GM12878 (cell line): Measurements from ENCODE around the gene FOS. TPM values are rescaled to one million over a fixed set of nuclear protein-coding genes. Genes with fewer than 3 reads are reported as not detected.

Source experiments
- ATAC-seq: fragments of 200-7000 bp; cut with Tn5 transposase; 3 replicates; pipeline ENCODE4 v1.9.1; 2020; ENCODE audit warnings: mild to moderate bottlenecking, moderate library complexity
- BruUV-seq: library from RNA; stranded (reverse); fragments of 400-500 nt; replicated peaks from 2 replicates; lab custom pipeline; 2021; lab: Mats Ljungman, UMichigan
- CTCF ChIA-PET: fragments of 300-600 bp; sonication (Branson Sonifier 250); formaldehyde crosslinking; extraction: SDS; loops from one replicate; lab custom pipeline; 2021; ENCODE audit warnings: inconsistent platforms; lab: Yijun Ruan, JAX
- POLR2A ChIA-PET: fragments of 350-600 bp; formaldehyde crosslinking; extraction: SDS; loops from one replicate; lab custom pipeline; 2021; ENCODE audit warnings: inconsistent platforms; lab: Charles Lee
- RAD21 ChIA-PET: fragments of 300-600 bp; sonication (Branson Sonifier 250); formaldehyde crosslinking; loops from one replicate; lab custom pipeline; 2023; ENCODE audit warnings: antibody characterized with exemption; ENCODE audit not compliant: unreplicated experiment; lab: Charles Lee
- SMC1A ChIA-PET: fragments of 300-600 bp; sonication (Branson Sonifier 250); formaldehyde crosslinking; loops from one replicate; lab custom pipeline; 2023; ENCODE audit not compliant: unreplicated experiment, uncharacterized antibody; lab: Charles Lee
- DNase-seq: peaks from one replicate; pipeline ENCODE4 v3.0.0-alpha.2; 2011; ENCODE audit warnings: low read depth, low spot score
- FAIRE-seq: peaks from 3 replicates; lab custom pipeline; 2011; peaks lifted over from hg19 to GRCh38; lab: Jason Lieb, UNC
- H2AFZ ChIP-seq: 2 replicates; pipeline ENCODE4 v1.6.0; 2011; ENCODE audit warnings: low read depth, low read length, control low read depth; ENCODE audit not compliant: control insufficient read depth
- H3K27ac ChIP-seq: 2 replicates; pipeline ENCODE4 v1.5.1; 2011; ENCODE audit warnings: control low read depth; ENCODE audit not compliant: control insufficient read depth, insufficient read depth
- H3K27me3 ChIP-seq, 2 experiments: replicated peaks in 1 of 2; 2 replicates each; pipeline versions ENCODE4 v1.6.0 to v1.6.1; 2011; ENCODE audit warnings: low read length in 1 of 2; ENCODE audit not compliant: control insufficient read depth in 2 of 2, insufficient read depth in 2 of 2
- H3K36me3 ChIP-seq, 2 experiments: 2 replicates each; pipeline ENCODE4 v1.5.1; 2011; ENCODE audit warnings: low read length in 1 of 2; ENCODE audit not compliant: control insufficient read depth in 2 of 2, insufficient read depth in 2 of 2
- H3K4me1 ChIP-seq: 2 replicates; pipeline ENCODE4 v1.6.1; 2011; ENCODE audit warnings: mild to moderate bottlenecking, low read length, moderate library complexity, mixed read lengths; ENCODE audit not compliant: control insufficient read depth, insufficient read depth
- H3K4me2 ChIP-seq: 2 replicates; pipeline ENCODE4 v1.6.0; 2011; ENCODE audit warnings: control low read depth; ENCODE audit not compliant: control insufficient read depth, insufficient read depth
- H3K4me3 ChIP-seq: fragments of 200-600 bp; sonication (generic); 2 replicates; pipeline ENCODE4 v1.5.1; 2016
- H3K79me2 ChIP-seq: 2 replicates; pipeline ENCODE4 v1.6.0; 2011; ENCODE audit warnings: low read length; ENCODE audit not compliant: control insufficient read depth, insufficient read depth
- H3K9ac ChIP-seq: 2 replicates; pipeline ENCODE4 v1.8.0; 2011; ENCODE audit warnings: low read length, control low read depth, mixed read lengths; ENCODE audit not compliant: control insufficient read depth, insufficient read depth
- H3K9me3 ChIP-seq: replicated peaks from 3 replicates; pipeline ENCODE4 v1.5.1; 2011; ENCODE audit warnings: mild to moderate bottlenecking, low read length; ENCODE audit not compliant: control insufficient read depth, insufficient read depth
- H4K20me1 ChIP-seq: 2 replicates; pipeline ENCODE4 v1.6.0; 2011; ENCODE audit not compliant: control insufficient read depth, insufficient read depth
- JUND ChIP-seq: IDR thresholded peaks from 2 replicates; pipeline ENCODE4 v1.6.1; 2012; ENCODE audit warnings: low read depth, mild to moderate bottlenecking, low read length, improper control_type of control experiment, moderate library complexity
- NR2C1 ChIP-seq: fragments of 450-650 bp; IDR thresholded peaks from 2 replicates; pipeline ENCODE4 v1.6.1; 2017; ENCODE audit warnings: antibody characterized with exemption, mild to moderate bottlenecking, moderate library complexity
- PAX8 ChIP-seq: fragments of 450-650 bp; IDR thresholded peaks from 2 replicates; pipeline ENCODE4 v1.6.1; 2017; ENCODE audit warnings: mild to moderate bottlenecking, moderate library complexity
- PRDM15 ChIP-seq: fragments of 450-650 bp; formaldehyde crosslinking; IDR thresholded peaks from 2 replicates; pipeline ENCODE4 v1.4.0; 2020; ENCODE audit warnings: mild to moderate bottlenecking, moderate library complexity
- SKIL ChIP-seq: fragments of 450-650 bp; IDR thresholded peaks from 2 replicates; pipeline ENCODE4 v1.6.1; 2017; ENCODE audit warnings: mild to moderate bottlenecking, low read depth, inconsistent platforms; ENCODE audit not compliant: poor library complexity, severe bottlenecking
- SMAD1 ChIP-seq: fragments of 450-650 bp; IDR thresholded peaks from 2 replicates; pipeline ENCODE4 v1.6.1; 2018; ENCODE audit warnings: mild to moderate bottlenecking, low read depth; ENCODE audit not compliant: partially characterized antibody
- TCF12 ChIP-seq: IDR thresholded peaks from 2 replicates; pipeline ENCODE4 v1.6.1; 2011; ENCODE audit warnings: low read depth, mild to moderate bottlenecking, low read length
- ZNF207 ChIP-seq: fragments of 450-650 bp; IDR thresholded peaks from 2 replicates; pipeline ENCODE4 v1.6.1; 2014; ENCODE audit warnings: antibody characterized with exemption, mild to moderate bottlenecking, borderline replicate concordance
- ZNF217 ChIP-seq: fragments of 450-650 bp; IDR thresholded peaks from 2 replicates; pipeline ENCODE4 v1.6.1; 2017; ENCODE audit warnings: antibody characterized with exemption, mild to moderate bottlenecking
- ZNF384 ChIP-seq: IDR thresholded peaks from 2 replicates; pipeline ENCODE4 v1.6.1; 2012; ENCODE audit warnings: low read depth, mild to moderate bottlenecking, low read length, improper control_type of control experiment, borderline replicate concordance
- ZNF592 ChIP-seq: fragments of 450-650 bp; IDR thresholded peaks from 2 replicates; pipeline ENCODE4 v1.6.1; 2017; ENCODE audit warnings: mild to moderate bottlenecking, moderate library complexity
- WGBS: methylation state at CpG from one replicate; pipeline ENCODE4 v1.1.6; 2016; ENCODE audit warnings: low lambda C conversion rate; ENCODE audit not compliant: insufficient replicate concordance, insufficient coverage; ENCODE audit errors: missing lambda C conversion rate; 5-methylcytosine and 5-hydroxymethylcytosine counted together
- in situ Hi-C: fragments of 300-500 bp; cut with MboI; formaldehyde crosslinking; loops from 9 replicates; pipeline ENCODE4 v1.14.3; 2018; ENCODE audit warnings: mixed read lengths
- intact Hi-C: fragments of 100-400 bp; cut with micrococcal nuclease; formaldehyde crosslinking; loops from one replicate; pipeline ENCODE4 v1.14.2; 2022; ENCODE audit not compliant: unreplicated experiment
- polyA plus RNA-seq, 11 experiments: library from polyadenylated mRNA; depleted of rRNA in 4 of 11; unstranded in 6 of 11; stranded (reverse) in 5 of 11; fragments of >200 nt; fragmentation: Nextera tagmentation in 4 of 11; fragmentation: Illumina TruSeq in 1 of 11; extraction: Ambion mirVana in 4 of 11; extraction: Trizol in 1 of 11; gene quantifications; 1 replicate in 1 of 11; 2 replicates in 10 of 11; pipeline versions ENCODE4 v1.2.1 to v1.2.3, GENCODE V29; 2011 to 2016; ENCODE audit warnings: inconsistent platforms in 2 of 11, missing spikeins in 2 of 11, low read depth in 1 of 11
- total RNA-seq, 4 experiments: library from RNA; depleted of rRNA in 3 of 4; stranded (reverse); fragments of >200 nt in 3 of 4; fragmentation: Illumina TruSeq in 1 of 4; extraction: Trizol in 1 of 4; gene quantifications; 2 replicates each; pipeline versions ENCODE4 v1.2.1 to v1.2.3, GENCODE V29; 2013 to 2021

FOS gene
- total and polyA plus RNA-seq, 10 of the 15 experiments (the other 5 are each of a cell fraction or from before 2014, with no cell fraction given) = 0.02 to 0.95 (median 0.38) TPM

GRCh38 chr14:75236467-75236866, 42.2 kb upstream of the FOS start:
- SMC1A ChIA-PET = no interaction called here
- Histone ChIP-seq H4K20me1 (no peaks in the 10 kb centered on the region), H3K9me3 (no peaks in the 10 kb centered on the region), H3K9ac (no peak overlapping the region), H3K27me3 (no peaks in the 10 kb centered on the region), H3K4me3 (no peak overlapping the region), H3K4me2 (no peak overlapping the region), H3K4me1 (peaks cover under 1% of the 10 kb centered on the region), H3K27ac (no peak overlapping the region), H3K36me3 (no peaks in the 10 kb centered on the region), H2AFZ (no peak overlapping the region), H3K79me2 (no peaks in the 10 kb centered on the region)
- CTCF ChIA-PET = interaction anchor here (0.7 kb wide), 1 partner anchor 13 kb away, joined by 3 read pairs; no protein-coding TSS in a partner anchor
- BruUV-seq = no TSS peak
- no peak for FAIRE-seq
- intact Hi-C loops (no loop called here), in situ Hi-C loops (no loop called here)
- 73% methylated on average over 6 of the region's 6 CpGs for WGBS
- TF ChIP-seq TCF12 = no peak
- TF ChIP-seq SMAD1 = no peak
- no peak for TF ChIP-seq ZNF207
- no peak for TF ChIP-seq NR2C1
- no peak for TF ChIP-seq ZNF592
- no peak for TF ChIP-seq SKIL
- TF ChIP-seq JUND = no peak
- no peak for TF ChIP-seq PRDM15
- no peak for TF ChIP-seq ZNF384
- TF ChIP-seq ZNF217 = no peak
- no peak for TF ChIP-seq PAX8
- RAD21 ChIA-PET = no interaction called here
- POLR2A ChIA-PET = no interaction called here
- ATAC-seq = no peak
- DNase-seq = no peak
